GM19324 (cell line): ENCODE results near the gene PAGE2B.
"Not testable (repeated sequence)": the region's sequence is repeated elsewhere in the genome, so short reads cannot be mapped to it uniquely, and the experiment has no call there.

Experiments
- ATAC-seq: cut with Tn5 transposase; IDR thresholded peaks from one replicate; pipeline ENCODE4 v1.9.1; 2021; ENCODE audit warnings: mild to moderate bottlenecking, moderate library complexity; ENCODE audit not compliant: unreplicated experiment, low FRiP score

Gene PAGE2B

GRCh38 chrX:55107911-55108310 lies 33.1 kb downstream of the PAGE2B start:
- no peak for ATAC-seq

GRCh38 chrX:55109306-55109705 lies 34.5 kb downstream of the PAGE2B start:
- no peak for ATAC-seq

- no peak for ATAC-seq
Observed at GRCh38 chrX:55111578-55112254, 36.9 kb downstream of the PAGE2B start.

- not testable (repeated sequence) for ATAC-seq
Observed at GRCh38 chrX:55116589-55116988, 41.8 kb downstream of the PAGE2B start.

- ATAC-seq: no peak
Observed at GRCh38 chrX:55118574-55118973, 43.7 kb downstream of the PAGE2B start.

GRCh38 chrX:55119271-55119670 lies 44.4 kb downstream of the PAGE2B start:
- ATAC-seq: no peak

- no peak for ATAC-seq
Observed at GRCh38 chrX:55119712-55120111, 44.9 kb downstream of the PAGE2B start.

GRCh38 chrX:55120761-55121358 lies 46.0 kb downstream of the PAGE2B start:
- no peak for ATAC-seq

GRCh38 chrX:55123900-55124299 lies 49.1 kb downstream of the PAGE2B start:
- ATAC-seq: no peak

- ATAC-seq: no peak
Observed at GRCh38 chrX:55127692-55128091, 52.9 kb downstream of the PAGE2B start.
